HL-60 (cell line): Measurements from ENCODE around the gene AP2B1.

ENCODE experiments used
- GABPA ChIP-seq: IDR thresholded peaks from 2 replicates; pipeline ENCODE4 v1.6.1; 2012; ENCODE audit warnings: low read depth
- POLR2AphosphoS5 ChIP-seq: IDR thresholded peaks from 2 replicates; pipeline ENCODE4 v1.6.1; 2012; ENCODE audit warnings: low read depth
- TF ChIP-seq, protein P1 (sequence below): IDR thresholded peaks from 2 replicates; pipeline ENCODE4 v1.6.1; 2012; ENCODE audit warnings: low read depth; ENCODE audit not compliant: insufficient replicate concordance
- TF ChIP-seq, protein P2 (sequence below): IDR thresholded peaks from one replicate; pipeline ENCODE4 v1.5.1; 2011; ENCODE audit warnings: low read length, control low read depth, inconsistent platforms; ENCODE audit not compliant: insufficient read depth

DNA sequence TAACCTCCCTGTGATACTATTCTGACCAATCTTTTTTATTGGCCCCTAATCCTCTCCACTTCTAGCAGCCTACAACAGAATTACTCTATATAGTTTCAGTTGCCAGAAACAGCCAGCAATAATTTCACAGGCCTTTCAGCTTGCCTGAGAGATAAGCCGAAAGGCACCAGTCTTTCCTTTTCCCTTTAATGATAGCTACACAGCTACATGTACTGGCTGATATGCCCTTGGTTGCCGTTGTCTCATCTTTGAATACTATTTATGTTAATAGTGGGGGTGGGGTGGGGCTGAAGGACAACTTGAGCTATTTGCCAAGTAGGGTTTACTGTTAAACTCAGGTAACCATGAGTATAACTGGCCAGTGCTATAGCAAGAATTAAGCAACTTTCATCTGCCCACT is 108.5 kb downstream of the AP2B1 start:
- no peak for TF ChIP-seq POLR2AphosphoS5
- TF ChIP-seq, protein P1, sequence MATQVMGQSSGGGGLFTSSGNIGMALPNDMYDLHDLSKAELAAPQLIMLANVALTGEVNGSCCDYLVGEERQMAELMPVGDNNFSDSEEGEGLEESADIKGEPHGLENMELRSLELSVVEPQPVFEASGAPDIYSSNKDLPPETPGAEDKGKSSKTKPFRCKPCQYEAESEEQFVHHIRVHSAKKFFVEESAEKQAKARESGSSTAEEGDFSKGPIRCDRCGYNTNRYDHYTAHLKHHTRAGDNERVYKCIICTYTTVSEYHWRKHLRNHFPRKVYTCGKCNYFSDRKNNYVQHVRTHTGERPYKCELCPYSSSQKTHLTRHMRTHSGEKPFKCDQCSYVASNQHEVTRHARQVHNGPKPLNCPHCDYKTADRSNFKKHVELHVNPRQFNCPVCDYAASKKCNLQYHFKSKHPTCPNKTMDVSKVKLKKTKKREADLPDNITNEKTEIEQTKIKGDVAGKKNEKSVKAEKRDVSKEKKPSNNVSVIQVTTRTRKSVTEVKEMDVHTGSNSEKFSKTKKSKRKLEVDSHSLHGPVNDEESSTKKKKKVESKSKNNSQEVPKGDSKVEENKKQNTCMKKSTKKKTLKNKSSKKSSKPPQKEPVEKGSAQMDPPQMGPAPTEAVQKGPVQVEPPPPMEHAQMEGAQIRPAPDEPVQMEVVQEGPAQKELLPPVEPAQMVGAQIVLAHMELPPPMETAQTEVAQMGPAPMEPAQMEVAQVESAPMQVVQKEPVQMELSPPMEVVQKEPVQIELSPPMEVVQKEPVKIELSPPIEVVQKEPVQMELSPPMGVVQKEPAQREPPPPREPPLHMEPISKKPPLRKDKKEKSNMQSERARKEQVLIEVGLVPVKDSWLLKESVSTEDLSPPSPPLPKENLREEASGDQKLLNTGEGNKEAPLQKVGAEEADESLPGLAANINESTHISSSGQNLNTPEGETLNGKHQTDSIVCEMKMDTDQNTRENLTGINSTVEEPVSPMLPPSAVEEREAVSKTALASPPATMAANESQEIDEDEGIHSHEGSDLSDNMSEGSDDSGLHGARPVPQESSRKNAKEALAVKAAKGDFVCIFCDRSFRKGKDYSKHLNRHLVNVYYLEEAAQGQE: no peak
- TF ChIP-seq, protein P2, sequence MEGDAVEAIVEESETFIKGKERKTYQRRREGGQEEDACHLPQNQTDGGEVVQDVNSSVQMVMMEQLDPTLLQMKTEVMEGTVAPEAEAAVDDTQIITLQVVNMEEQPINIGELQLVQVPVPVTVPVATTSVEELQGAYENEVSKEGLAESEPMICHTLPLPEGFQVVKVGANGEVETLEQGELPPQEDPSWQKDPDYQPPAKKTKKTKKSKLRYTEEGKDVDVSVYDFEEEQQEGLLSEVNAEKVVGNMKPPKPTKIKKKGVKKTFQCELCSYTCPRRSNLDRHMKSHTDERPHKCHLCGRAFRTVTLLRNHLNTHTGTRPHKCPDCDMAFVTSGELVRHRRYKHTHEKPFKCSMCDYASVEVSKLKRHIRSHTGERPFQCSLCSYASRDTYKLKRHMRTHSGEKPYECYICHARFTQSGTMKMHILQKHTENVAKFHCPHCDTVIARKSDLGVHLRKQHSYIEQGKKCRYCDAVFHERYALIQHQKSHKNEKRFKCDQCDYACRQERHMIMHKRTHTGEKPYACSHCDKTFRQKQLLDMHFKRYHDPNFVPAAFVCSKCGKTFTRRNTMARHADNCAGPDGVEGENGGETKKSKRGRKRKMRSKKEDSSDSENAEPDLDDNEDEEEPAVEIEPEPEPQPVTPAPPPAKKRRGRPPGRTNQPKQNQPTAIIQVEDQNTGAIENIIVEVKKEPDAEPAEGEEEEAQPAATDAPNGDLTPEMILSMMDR: no peak
- TF ChIP-seq GABPA: no peak
